Stimulated activated CD4-positive, alpha-beta T cell treated with anti-CD3 and anti-CD28 coated beads, Interleukin-15, amount 100 ng/mL, for 24 hours (primary cell): Measurements from ENCODE around the gene CDC14A.
"Not testable (repeated sequence)": the region's sequence is repeated elsewhere in the genome, so short reads cannot be mapped to it uniquely, and the experiment has no call there.

Experiments
- DNase-seq: peaks from one replicate; pipeline ENCODE4 v3.0.0-alpha.2; 2020

Gene CDC14A

GRCh38 chr1:100352267-100353070 is at the start of gene CDC14A:
Gene CDC14A, plus strand, starts transcription at chr1:100352506. Its CDS starts 449 bp downstream, at chr1:100352955.
- DNase-seq: peak; percentile 92

- no peak for DNase-seq
Observed at GRCh38 chr1:100302739-100303138, 49.6 kb upstream of the CDC14A start.

- no peak for DNase-seq
Observed at GRCh38 chr1:100304227-100304626, 48.1 kb upstream of the CDC14A start.

- DNase-seq: no peak
Observed at GRCh38 chr1:100304921-100305320, 47.4 kb upstream of the CDC14A start.

- DNase-seq: no peak
Observed at GRCh38 chr1:100305954-100306353, 46.4 kb upstream of the CDC14A start.

- no peak for DNase-seq
Observed at GRCh38 chr1:100306735-100307313, 45.5 kb upstream of the CDC14A start.

- no peak for DNase-seq
Observed at GRCh38 chr1:100308777-100309176, 43.5 kb upstream of the CDC14A start.

- DNase-seq: no peak
Observed at GRCh38 chr1:100309863-100310262, 42.4 kb upstream of the CDC14A start.

- no peak for DNase-seq
Observed at GRCh38 chr1:100313382-100313781, 38.9 kb upstream of the CDC14A start.

- no peak for DNase-seq
Observed at GRCh38 chr1:100316622-100317021, 35.7 kb upstream of the CDC14A start.

- DNase-seq: no peak
Observed at GRCh38 chr1:100320311-100321099, 31.8 kb upstream of the CDC14A start.

- DNase-seq: no peak
Observed at GRCh38 chr1:100321100-100321493, 31.2 kb upstream of the CDC14A start.

- no peak for DNase-seq
Observed at GRCh38 chr1:100321506-100321905, 30.8 kb upstream of the CDC14A start.

- no peak for DNase-seq
Observed at GRCh38 chr1:100322436-100323211, 29.7 kb upstream of the CDC14A start.

- DNase-seq: no peak
Observed at GRCh38 chr1:100323419-100324106, 28.7 kb upstream of the CDC14A start.

- no peak for DNase-seq
Observed at GRCh38 chr1:100325415-100326324, 26.6 kb upstream of the CDC14A start.

- DNase-seq: not testable (repeated sequence)
Observed at GRCh38 chr1:100326325-100326670, 26.0 kb upstream of the CDC14A start.

- DNase-seq: no peak
Observed at GRCh38 chr1:100328133-100328532, 24.2 kb upstream of the CDC14A start.

GRCh38 chr1:100331146-100331545 is 21.2 kb upstream of the CDC14A start:
- not testable (repeated sequence) for DNase-seq

GRCh38 chr1:100332331-100332730 is 20.0 kb upstream of the CDC14A start:
- no peak for DNase-seq

GRCh38 chr1:100335436-100335835 is 16.9 kb upstream of the CDC14A start:
- DNase-seq: no peak
